Tibial nerve (tissue), 4 donors: ENCODE results near the gene SUFU.

Experiments
- EP300 ChIP-seq, 2 donors: sonication (generic); formaldehyde crosslinking; IDR thresholded peaks; one replicate each; pipeline ENCODE4 v1.6.1; 2017; ENCODE audit warnings: antibody characterized with exemption in 2 of 2, mild to moderate bottlenecking in 1 of 2
- POLR2A ChIP-seq, 2 donors: fragments of 450-650 bp; IDR thresholded peaks; one replicate each; pipeline ENCODE4 v1.6.1; 2017; ENCODE audit warnings: antibody characterized with exemption in 2 of 2, mild to moderate bottlenecking in 2 of 2, moderate library complexity in 2 of 2
- TF ChIP-seq, protein P1 (sequence below), 5 experiments: fragments of 200-600 bp in 3 of 5; fragments of 450-650 bp in 2 of 5; sonication (generic) in 3 of 5; IDR thresholded peaks; one replicate each; pipeline ENCODE4 v1.5.1; 2016 to 2019; ENCODE audit warnings: antibody characterized with exemption in 5 of 5, mild to moderate bottlenecking in 3 of 5, moderate library complexity in 2 of 5

GRCh38 chr10:102677331-102678067, 173.7 kb downstream of the SUFU start:
- TF ChIP-seq, protein P1, sequence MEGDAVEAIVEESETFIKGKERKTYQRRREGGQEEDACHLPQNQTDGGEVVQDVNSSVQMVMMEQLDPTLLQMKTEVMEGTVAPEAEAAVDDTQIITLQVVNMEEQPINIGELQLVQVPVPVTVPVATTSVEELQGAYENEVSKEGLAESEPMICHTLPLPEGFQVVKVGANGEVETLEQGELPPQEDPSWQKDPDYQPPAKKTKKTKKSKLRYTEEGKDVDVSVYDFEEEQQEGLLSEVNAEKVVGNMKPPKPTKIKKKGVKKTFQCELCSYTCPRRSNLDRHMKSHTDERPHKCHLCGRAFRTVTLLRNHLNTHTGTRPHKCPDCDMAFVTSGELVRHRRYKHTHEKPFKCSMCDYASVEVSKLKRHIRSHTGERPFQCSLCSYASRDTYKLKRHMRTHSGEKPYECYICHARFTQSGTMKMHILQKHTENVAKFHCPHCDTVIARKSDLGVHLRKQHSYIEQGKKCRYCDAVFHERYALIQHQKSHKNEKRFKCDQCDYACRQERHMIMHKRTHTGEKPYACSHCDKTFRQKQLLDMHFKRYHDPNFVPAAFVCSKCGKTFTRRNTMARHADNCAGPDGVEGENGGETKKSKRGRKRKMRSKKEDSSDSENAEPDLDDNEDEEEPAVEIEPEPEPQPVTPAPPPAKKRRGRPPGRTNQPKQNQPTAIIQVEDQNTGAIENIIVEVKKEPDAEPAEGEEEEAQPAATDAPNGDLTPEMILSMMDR (IDR thresholded peaks at IDR 0.05) = no peak
- TF ChIP-seq POLR2A (IDR thresholded peaks at IDR 0.05) (no peak), EP300 (IDR thresholded peaks at IDR 0.05) (no peak)
